B cell (primary cell): Measurements from ENCODE around the gene BLACAT1. TPM values are rescaled to one million over a fixed set of nuclear protein-coding genes. Genes with fewer than 3 reads are reported as not detected.

Experiments
- ATAC-seq: fragments of 200-7000 bp; cut with Tn5 transposase; one replicate; pipeline ENCODE4 v1.10.0; 2021; ENCODE audit warnings: low read depth, mild to moderate bottlenecking, moderate number of reproducible peaks, moderate library complexity
- CTCF ChIA-PET: fragments of 350-600 bp; sonication (Branson Sonifier 250); formaldehyde crosslinking; loops from one replicate; lab custom pipeline; 2021; ENCODE audit warnings: antibody characterized with exemption, inconsistent platforms; lab: Charles Lee
- POLR2A ChIA-PET: fragments of 350-600 bp; sonication (Branson Sonifier 250); formaldehyde crosslinking; loops from one replicate; lab custom pipeline; 2021; ENCODE audit warnings: antibody characterized with exemption; lab: Charles Lee
- DNase-seq: peaks from one replicate; pipeline ENCODE4 v3.0.0; 2013
- H2AFZ ChIP-seq: 2 replicates; pipeline ENCODE4 v1.6.1; 2012; ENCODE audit warnings: mild to moderate bottlenecking, low read depth, low read length; ENCODE audit not compliant: insufficient read depth, poor library complexity, severe bottlenecking
- H3K27ac ChIP-seq, 2 donors: 1 replicate in 1 of 2; 2 replicates in 1 of 2; pipeline ENCODE4 v1.5.1; 2012 to 2013; ENCODE audit warnings: low read length in 2 of 2, mild to moderate bottlenecking in 2 of 2, moderate library complexity in 1 of 2
- H3K27me3 ChIP-seq, 4 experiments: fragments of 200-600 bp in 1 of 4; sonication (generic) in 1 of 4; replicated peaks in 1 of 4; 1 replicate in 2 of 4; 2 replicates in 2 of 4; pipeline versions ENCODE4 v1.6.1 to v1.7.0; 2013 to 2016; ENCODE audit warnings: low read length in 3 of 4, mild to moderate bottlenecking in 2 of 4, mixed read lengths in 1 of 4, moderate library complexity in 1 of 4; ENCODE audit not compliant: insufficient read depth in 4 of 4, control insufficient read depth in 3 of 4; ENCODE audit errors: control extremely low read depth in 1 of 4
- H3K36me3 ChIP-seq, 2 experiments: replicated peaks in 1 of 2; 1 replicate in 1 of 2; 2 replicates in 1 of 2; pipeline versions ENCODE4 v1.6.1 to v1.7.1; 2013; ENCODE audit warnings: low read length in 1 of 2; ENCODE audit not compliant: insufficient read depth in 2 of 2, control insufficient read depth in 1 of 2; ENCODE audit errors: control extremely low read depth in 1 of 2, extremely low read depth in 1 of 2
- H3K4me1 ChIP-seq, 2 donors: fragments of 200-600 bp in 1 of 2; sonication (generic) in 1 of 2; 1 replicate in 1 of 2; 2 replicates in 1 of 2; pipeline versions ENCODE4 v1.5.1 to v1.6.1; 2013 to 2017; ENCODE audit warnings: low read length in 2 of 2; ENCODE audit not compliant: control insufficient read depth in 2 of 2, insufficient read depth in 2 of 2
- H3K4me2 ChIP-seq: replicated peaks from 2 replicates; pipeline ENCODE3; 2012; ENCODE audit warnings: mild to moderate bottlenecking, low read depth, low read length; ENCODE audit not compliant: poor library complexity, severe bottlenecking
- H3K4me3 ChIP-seq, 5 experiments: fragments of 200-600 bp in 1 of 5; sonication (generic) in 1 of 5; 1 replicate in 3 of 5; 2 replicates in 2 of 5; pipeline versions ENCODE4 v1.5.1 to v1.7.0; 2011 to 2016; ENCODE audit warnings: low read length in 4 of 5, mild to moderate bottlenecking in 4 of 5, low read depth in 2 of 5, control low read depth in 1 of 5, moderate library complexity in 1 of 5; ENCODE audit not compliant: insufficient read depth in 1 of 5; ENCODE audit errors: control extremely low read depth in 1 of 5, extremely low read depth in 1 of 5
- H3K79me2 ChIP-seq: fragments of 200-600 bp; sonication (generic); one replicate; pipeline ENCODE4 v1.6.0; 2016; ENCODE audit warnings: low read length; ENCODE audit not compliant: control insufficient read depth, insufficient read depth
- H3K9ac ChIP-seq: fragments of 200-600 bp; sonication (generic); 2 replicates; pipeline ENCODE4 v1.6.1; 2017; ENCODE audit warnings: mild to moderate bottlenecking, low read length, moderate library complexity
- H3K9me3 ChIP-seq, 3 donors: one replicate each; pipeline versions ENCODE4 v1.6.1 to v1.7.1; 2013; ENCODE audit warnings: low read length in 2 of 3; ENCODE audit not compliant: control insufficient read depth in 2 of 3, insufficient read depth in 1 of 3; ENCODE audit errors: control extremely low read depth in 1 of 3
- H4K20me1 ChIP-seq: 2 replicates; pipeline ENCODE4 v1.6.0; 2012; ENCODE audit warnings: mild to moderate bottlenecking, low read length; ENCODE audit not compliant: insufficient read depth, control insufficient read depth, poor library complexity, severe bottlenecking
- H3K27ac Mint-ChIP-seq: one replicate; pipeline ENCODE4 v1.8.0; 2021; ENCODE audit warnings: mixed read lengths
- H3K27me3 Mint-ChIP-seq: one replicate; pipeline ENCODE4 v1.8.0; 2021; ENCODE audit warnings: mixed read lengths
- H3K4me1 Mint-ChIP-seq: one replicate; pipeline ENCODE4 v1.8.0; 2021; ENCODE audit warnings: mixed read lengths
- H3K4me3 Mint-ChIP-seq: one replicate; pipeline ENCODE4 v1.8.0; 2021; ENCODE audit warnings: mixed read lengths
- H3K9me3 Mint-ChIP-seq: one replicate; pipeline ENCODE4 v1.8.0; 2022; ENCODE audit warnings: mixed read lengths; ENCODE audit not compliant: insufficient read depth
- CTCF ChIP-seq: fragments of 200-600 bp; IDR thresholded peaks from one replicate; pipeline ENCODE4 v1.8.0; 2022; ENCODE audit warnings: antibody characterized with exemption, mild to moderate bottlenecking
- EZH2 ChIP-seq: IDR thresholded peaks from 2 replicates; pipeline ENCODE4 v1.6.1; 2012; ENCODE audit warnings: borderline replicate concordance, low read depth, mild to moderate bottlenecking, moderate library complexity, low read length; ENCODE audit not compliant: insufficient read depth, poor library complexity, severe bottlenecking
- WGBS: methylation state at CpG from one replicate; pipeline ENCODE4 v1.1.5; 2013; ENCODE audit warnings: missing lambda C conversion rate; ENCODE audit not compliant: insufficient coverage; 5-methylcytosine and 5-hydroxymethylcytosine counted together
- intact Hi-C: fragments of 100-400 bp; cut with micrococcal nuclease; formaldehyde crosslinking; loops from one replicate; pipeline ENCODE4 v1.10.0; 2022
- polyA minus RNA-seq: library from RNA; depleted of rRNA, polyadenylated mRNA; stranded (reverse); fragments of >200 nt; gene quantifications from 2 replicates; pipeline ENCODE4 v1.2.3, GENCODE V29; 2012
- polyA plus RNA-seq: library from polyadenylated mRNA; depleted of rRNA; stranded (reverse); fragments of >200 nt; gene quantifications from 2 replicates; pipeline ENCODE4 v1.2.3, GENCODE V29; 2012
- total RNA-seq, 2 donors: library from RNA; stranded (reverse); fragments of 120-200 nt in 1 of 2; gene quantifications; 1 replicate in 1 of 2; 2 replicates in 1 of 2; pipeline versions ENCODE4 v1.2.3 to v1.2.4, GENCODE V29; 2013 to 2022

Gene BLACAT1
- total RNA-seq (0.12 TPM in 1 of 2 replicates, not detected in the other), polyA plus RNA-seq (0.03 TPM in 1 of 2 replicates, not detected in the other), polyA minus RNA-seq (not detected in 2 replicates)
- total RNA-seq (2013): 0.02 TPM

GRCh38 chr1:205455581-205456382 lies at the start of gene BLACAT1:
TSS of gene BLACAT1 (minus strand) at chr1:205456045.
- peaks cover 70% of the 10 kb centered on the region for H3K27me3 Mint-ChIP-seq
- no peaks in the 10 kb centered on the region for H4K20me1 ChIP-seq
- WGBS: 9% methylated on average over 50 of the region's 53 CpGs
- H3K4me3 Mint-ChIP-seq: peak within 1 kb of the TSS; percentile 89
- DNase-seq: no peak
- H3K9me3 Mint-ChIP-seq: no peaks in the 10 kb centered on the region
- ChIA-PET POLR2A (no interaction called here), CTCF (interaction anchor here (0.6 to 4.4 kb wide), 6 partner anchors 14 to 160 kb away, joined by 3 to 30 read pairs (median 4); no protein-coding TSS in a partner anchor)
- H3K4me1 Mint-ChIP-seq: peaks cover 18% of the 10 kb centered on the region
- H3K27me3 ChIP-seq: peaks cover 0 to 78% (median 60%) of the 10 kb centered on the region in 4 experiments
- H3K4me3 ChIP-seq: peak within 1 kb of the TSS in 4 of 5 experiments; percentile 25 to 62 (median 46)
- peaks cover 0 to 15% (median 0%) of the 10 kb centered on the region in 3 donors for H3K9me3 ChIP-seq
- no peaks in the 10 kb centered on the region for H3K36me3 ChIP-seq
- TF ChIP-seq CTCF: no peak
- TF ChIP-seq EZH2: peak; percentile 88
- H3K9ac ChIP-seq: peak within 1 kb of the TSS; percentile 51
- no peak within 1 kb of the TSS for H3K27ac Mint-ChIP-seq
- no peaks in the 10 kb centered on the region for H3K79me2 ChIP-seq
- H3K27ac ChIP-seq: no peak within 1 kb of the TSS
- ATAC-seq: no peak
- H3K4me1 ChIP-seq: peaks cover 22 to 28% of the 10 kb centered on the region in 2 donors
- peak within 1 kb of the TSS; percentile 47 for H2AFZ ChIP-seq
- intact Hi-C loops: no loop called here
- H3K4me2 ChIP-seq: peak within 1 kb of the TSS; percentile 90
